B cell (primary cell): ENCODE results near the gene THAP5. TPM values are rescaled to one million over a fixed set of nuclear protein-coding genes. Genes with fewer than 3 reads are reported as not detected.

Experiments
- ATAC-seq: fragments of 200-7000 bp; cut with Tn5 transposase; one replicate; pipeline ENCODE4 v1.10.0; 2021; ENCODE audit warnings: low read depth, mild to moderate bottlenecking, moderate number of reproducible peaks, moderate library complexity
- CTCF ChIA-PET: fragments of 350-600 bp; sonication (Branson Sonifier 250); formaldehyde crosslinking; loops from one replicate; lab custom pipeline; 2021; ENCODE audit warnings: antibody characterized with exemption, inconsistent platforms; lab: Charles Lee
- POLR2A ChIA-PET: fragments of 350-600 bp; sonication (Branson Sonifier 250); formaldehyde crosslinking; loops from one replicate; lab custom pipeline; 2021; ENCODE audit warnings: antibody characterized with exemption; lab: Charles Lee
- DNase-seq: peaks from one replicate; pipeline ENCODE4 v3.0.0; 2013
- H2AFZ ChIP-seq: 2 replicates; pipeline ENCODE4 v1.6.1; 2012; ENCODE audit warnings: mild to moderate bottlenecking, low read depth, low read length; ENCODE audit not compliant: insufficient read depth, poor library complexity, severe bottlenecking
- H3K27ac ChIP-seq, 2 donors: 1 replicate in 1 of 2; 2 replicates in 1 of 2; pipeline ENCODE4 v1.5.1; 2012 to 2013; ENCODE audit warnings: low read length in 2 of 2, mild to moderate bottlenecking in 2 of 2, moderate library complexity in 1 of 2
- H3K27me3 ChIP-seq, 4 experiments: fragments of 200-600 bp in 1 of 4; sonication (generic) in 1 of 4; replicated peaks in 1 of 4; 1 replicate in 2 of 4; 2 replicates in 2 of 4; pipeline versions ENCODE4 v1.6.1 to v1.7.0; 2013 to 2016; ENCODE audit warnings: low read length in 3 of 4, mild to moderate bottlenecking in 2 of 4, mixed read lengths in 1 of 4, moderate library complexity in 1 of 4; ENCODE audit not compliant: insufficient read depth in 4 of 4, control insufficient read depth in 3 of 4; ENCODE audit errors: control extremely low read depth in 1 of 4
- H3K36me3 ChIP-seq, 2 experiments: replicated peaks in 1 of 2; 1 replicate in 1 of 2; 2 replicates in 1 of 2; pipeline versions ENCODE4 v1.6.1 to v1.7.1; 2013; ENCODE audit warnings: low read length in 1 of 2; ENCODE audit not compliant: insufficient read depth in 2 of 2, control insufficient read depth in 1 of 2; ENCODE audit errors: control extremely low read depth in 1 of 2, extremely low read depth in 1 of 2
- H3K4me1 ChIP-seq, 2 donors: fragments of 200-600 bp in 1 of 2; sonication (generic) in 1 of 2; 1 replicate in 1 of 2; 2 replicates in 1 of 2; pipeline versions ENCODE4 v1.5.1 to v1.6.1; 2013 to 2017; ENCODE audit warnings: low read length in 2 of 2; ENCODE audit not compliant: control insufficient read depth in 2 of 2, insufficient read depth in 2 of 2
- H3K4me2 ChIP-seq: replicated peaks from 2 replicates; pipeline ENCODE3; 2012; ENCODE audit warnings: mild to moderate bottlenecking, low read depth, low read length; ENCODE audit not compliant: poor library complexity, severe bottlenecking
- H3K4me3 ChIP-seq, 5 experiments: fragments of 200-600 bp in 1 of 5; sonication (generic) in 1 of 5; 1 replicate in 3 of 5; 2 replicates in 2 of 5; pipeline versions ENCODE4 v1.5.1 to v1.7.0; 2011 to 2016; ENCODE audit warnings: low read length in 4 of 5, mild to moderate bottlenecking in 4 of 5, low read depth in 2 of 5, control low read depth in 1 of 5, moderate library complexity in 1 of 5; ENCODE audit not compliant: insufficient read depth in 1 of 5; ENCODE audit errors: control extremely low read depth in 1 of 5, extremely low read depth in 1 of 5
- H3K79me2 ChIP-seq: fragments of 200-600 bp; sonication (generic); one replicate; pipeline ENCODE4 v1.6.0; 2016; ENCODE audit warnings: low read length; ENCODE audit not compliant: control insufficient read depth, insufficient read depth
- H3K9ac ChIP-seq: fragments of 200-600 bp; sonication (generic); 2 replicates; pipeline ENCODE4 v1.6.1; 2017; ENCODE audit warnings: mild to moderate bottlenecking, low read length, moderate library complexity
- H3K9me3 ChIP-seq, 3 donors: one replicate each; pipeline versions ENCODE4 v1.6.1 to v1.7.1; 2013; ENCODE audit warnings: low read length in 2 of 3; ENCODE audit not compliant: control insufficient read depth in 2 of 3, insufficient read depth in 1 of 3; ENCODE audit errors: control extremely low read depth in 1 of 3
- H4K20me1 ChIP-seq: 2 replicates; pipeline ENCODE4 v1.6.0; 2012; ENCODE audit warnings: mild to moderate bottlenecking, low read length; ENCODE audit not compliant: insufficient read depth, control insufficient read depth, poor library complexity, severe bottlenecking
- H3K27ac Mint-ChIP-seq: one replicate; pipeline ENCODE4 v1.8.0; 2021; ENCODE audit warnings: mixed read lengths
- H3K27me3 Mint-ChIP-seq: one replicate; pipeline ENCODE4 v1.8.0; 2021; ENCODE audit warnings: mixed read lengths
- H3K4me1 Mint-ChIP-seq: one replicate; pipeline ENCODE4 v1.8.0; 2021; ENCODE audit warnings: mixed read lengths
- H3K4me3 Mint-ChIP-seq: one replicate; pipeline ENCODE4 v1.8.0; 2021; ENCODE audit warnings: mixed read lengths
- H3K9me3 Mint-ChIP-seq: one replicate; pipeline ENCODE4 v1.8.0; 2022; ENCODE audit warnings: mixed read lengths; ENCODE audit not compliant: insufficient read depth
- EZH2 ChIP-seq: IDR thresholded peaks from 2 replicates; pipeline ENCODE4 v1.6.1; 2012; ENCODE audit warnings: borderline replicate concordance, low read depth, mild to moderate bottlenecking, moderate library complexity, low read length; ENCODE audit not compliant: insufficient read depth, poor library complexity, severe bottlenecking
- WGBS: methylation state at CpG from one replicate; pipeline ENCODE4 v1.1.5; 2013; ENCODE audit warnings: missing lambda C conversion rate; ENCODE audit not compliant: insufficient coverage; 5-methylcytosine and 5-hydroxymethylcytosine counted together
- intact Hi-C: fragments of 100-400 bp; cut with micrococcal nuclease; formaldehyde crosslinking; loops from one replicate; pipeline ENCODE4 v1.10.0; 2022
- polyA plus RNA-seq: library from polyadenylated mRNA; depleted of rRNA; stranded (reverse); fragments of >200 nt; gene quantifications from 2 replicates; pipeline ENCODE4 v1.2.3, GENCODE V29; 2012
- total RNA-seq, 2 donors: library from RNA; stranded (reverse); fragments of 120-200 nt in 1 of 2; gene quantifications; 1 replicate in 1 of 2; 2 replicates in 1 of 2; pipeline versions ENCODE4 v1.2.3 to v1.2.4, GENCODE V29; 2013 to 2022
- TF ChIP-seq, protein P1 (sequence below): fragments of 200-600 bp; IDR thresholded peaks from one replicate; pipeline ENCODE4 v1.8.0; 2022; ENCODE audit warnings: antibody characterized with exemption, mild to moderate bottlenecking

The THAP5 gene
- total and polyA plus RNA-seq, 2 donors (not counting 1 experiment from before 2014, with no cell fraction given), result 9.3 to 49.0 TPM

DNA sequence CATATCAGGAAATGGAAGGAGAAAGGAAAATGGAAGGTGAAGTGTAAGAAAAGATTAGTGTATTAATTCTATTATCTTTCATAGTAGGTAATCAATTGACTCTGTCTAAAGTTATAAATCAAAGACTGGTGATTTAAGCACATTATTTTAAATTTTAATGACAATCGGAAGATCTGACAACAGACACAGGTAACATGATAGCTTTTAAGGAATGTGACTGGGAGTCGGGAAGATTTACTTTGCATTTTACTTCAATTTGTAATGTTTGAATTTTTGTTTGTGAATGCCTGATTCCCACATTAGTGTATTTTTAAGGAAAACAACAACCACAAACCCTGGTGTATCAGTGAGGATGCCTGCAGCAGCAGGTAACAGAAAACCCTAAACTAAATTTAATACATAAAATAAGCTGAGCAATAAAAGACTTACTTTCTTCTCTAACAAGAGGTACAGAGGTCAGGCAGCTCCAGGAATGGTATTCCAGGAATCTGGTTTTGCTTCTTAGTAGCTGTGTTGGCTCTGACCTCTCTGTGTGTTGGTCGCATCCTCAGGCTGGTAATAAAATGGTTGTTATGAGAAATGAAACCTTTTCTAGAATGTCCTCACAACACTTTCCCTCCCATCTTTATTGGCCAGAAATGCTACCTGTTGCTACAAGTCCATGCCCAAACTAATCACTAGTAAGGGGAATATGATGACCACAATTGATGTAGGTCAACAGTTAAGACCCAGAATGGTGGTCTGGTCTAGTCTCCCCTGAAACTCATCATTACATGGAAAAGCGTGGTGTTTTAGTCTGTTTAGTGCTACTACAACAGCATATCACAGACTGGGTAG is 12.4 kb upstream of the THAP5 start:
- H2AFZ ChIP-seq, result no peak overlapping the region
- H3K27me3 ChIP-seq, result no peaks in the 10 kb centered on the region
- DNase-seq, result no peak
- H3K4me1 ChIP-seq, result no peaks in the 10 kb centered on the region
- intact Hi-C loops, result no loop called here
- no peak overlapping the region for H3K4me3 Mint-ChIP-seq
- no peak overlapping the region for H3K4me2 ChIP-seq
- no peak for ATAC-seq
- H3K27me3 Mint-ChIP-seq, result peaks cover 8% of the 10 kb centered on the region
- H4K20me1 ChIP-seq, result no peaks in the 10 kb centered on the region
- no peak overlapping the region for H3K9ac ChIP-seq
- peaks cover 2% of the 10 kb centered on the region for H3K9me3 Mint-ChIP-seq
- peaks cover 0 to 18% (median 6%) of the 10 kb centered on the region in 3 donors for H3K9me3 ChIP-seq
- no CpG with 5 or more reads among the region's 4 CpGs for WGBS
- no peak overlapping the region for H3K4me3 ChIP-seq
- no peak for TF ChIP-seq EZH2
- TF ChIP-seq, protein P1, sequence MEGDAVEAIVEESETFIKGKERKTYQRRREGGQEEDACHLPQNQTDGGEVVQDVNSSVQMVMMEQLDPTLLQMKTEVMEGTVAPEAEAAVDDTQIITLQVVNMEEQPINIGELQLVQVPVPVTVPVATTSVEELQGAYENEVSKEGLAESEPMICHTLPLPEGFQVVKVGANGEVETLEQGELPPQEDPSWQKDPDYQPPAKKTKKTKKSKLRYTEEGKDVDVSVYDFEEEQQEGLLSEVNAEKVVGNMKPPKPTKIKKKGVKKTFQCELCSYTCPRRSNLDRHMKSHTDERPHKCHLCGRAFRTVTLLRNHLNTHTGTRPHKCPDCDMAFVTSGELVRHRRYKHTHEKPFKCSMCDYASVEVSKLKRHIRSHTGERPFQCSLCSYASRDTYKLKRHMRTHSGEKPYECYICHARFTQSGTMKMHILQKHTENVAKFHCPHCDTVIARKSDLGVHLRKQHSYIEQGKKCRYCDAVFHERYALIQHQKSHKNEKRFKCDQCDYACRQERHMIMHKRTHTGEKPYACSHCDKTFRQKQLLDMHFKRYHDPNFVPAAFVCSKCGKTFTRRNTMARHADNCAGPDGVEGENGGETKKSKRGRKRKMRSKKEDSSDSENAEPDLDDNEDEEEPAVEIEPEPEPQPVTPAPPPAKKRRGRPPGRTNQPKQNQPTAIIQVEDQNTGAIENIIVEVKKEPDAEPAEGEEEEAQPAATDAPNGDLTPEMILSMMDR, result no peak
- H3K27ac Mint-ChIP-seq, result no peak overlapping the region
- CTCF ChIA-PET, result no interaction called here
- peaks cover 0 to 18% of the 10 kb centered on the region in 2 experiments for H3K36me3 ChIP-seq
- no peak overlapping the region for H3K27ac ChIP-seq
- peaks cover 5% of the 10 kb centered on the region for H3K79me2 ChIP-seq
- peaks cover under 1% of the 10 kb centered on the region for H3K4me1 Mint-ChIP-seq
- POLR2A ChIA-PET, result no interaction called here

DNA sequence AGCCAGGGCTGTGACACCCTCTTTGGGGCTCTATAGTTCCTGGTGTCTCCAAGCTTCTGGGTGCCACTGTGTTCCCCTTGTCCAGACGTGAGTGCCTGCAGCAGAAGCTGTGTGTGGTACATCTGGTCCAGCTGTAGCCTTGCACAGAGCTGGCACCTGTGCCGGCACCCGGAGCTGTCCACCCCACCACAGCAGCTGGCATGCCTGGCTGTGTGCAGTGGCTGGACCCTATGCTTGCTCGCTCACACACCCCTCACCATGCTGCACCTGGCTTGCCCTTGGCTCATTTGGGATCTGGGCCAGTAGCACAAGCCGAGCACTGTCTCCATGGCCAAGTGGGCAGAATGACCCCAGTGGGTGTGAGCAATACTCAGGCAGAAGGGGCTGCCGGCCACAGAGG is 10.8 kb upstream of the THAP5 start:
- Mint-ChIP-seq H3K9me3 (peaks cover 2% of the 10 kb centered on the region), H3K4me3 (no peak overlapping the region), H3K27ac (no peak overlapping the region), H3K4me1 (peaks cover 1% of the 10 kb centered on the region), H3K27me3 (no peaks in the 10 kb centered on the region)
- no peak overlapping the region for H3K27ac ChIP-seq
- POLR2A ChIA-PET, result no interaction called here
- H3K79me2 ChIP-seq, result peaks cover 21% of the 10 kb centered on the region
- 78% methylated on average over 5 of the region's 6 CpGs for WGBS
- TF ChIP-seq, protein P1, result no peak
- no peak for TF ChIP-seq EZH2
- H3K27me3 ChIP-seq, result no peaks in the 10 kb centered on the region
- peaks cover 11% of the 10 kb centered on the region for H4K20me1 ChIP-seq
- peaks cover 3 to 24% of the 10 kb centered on the region in 2 experiments for H3K36me3 ChIP-seq
- ATAC-seq, result no peak
- H3K9ac ChIP-seq, result no peak overlapping the region
- CTCF ChIA-PET, result no interaction called here
- no peak for DNase-seq
- intact Hi-C loops, result no loop called here
- no peak overlapping the region for H2AFZ ChIP-seq
- peaks cover 0 to 18% (median 6%) of the 10 kb centered on the region in 3 donors for H3K9me3 ChIP-seq
- H3K4me1 ChIP-seq, result no peaks in the 10 kb centered on the region
- no peak overlapping the region for H3K4me2 ChIP-seq
- H3K4me3 ChIP-seq, result no peak overlapping the region
